K562 (cell line): ENCODE data around the gene PTPN14. TPM values are rescaled to one million over a fixed set of nuclear protein-coding genes. Genes with fewer than 3 reads are reported as not detected.

Experiments used
- CEBPZ ChIP-seq: fragments of 150-350 bp; IDR thresholded peaks from 2 replicates; pipeline ENCODE4 v1.6.1; 2014; ENCODE audit warnings: low read depth, mild to moderate bottlenecking, low read length, borderline replicate concordance
- KAT8 ChIP-seq: fragments of 450-650 bp; IDR thresholded peaks from 2 replicates; pipeline ENCODE4 v1.6.1; 2016; ENCODE audit warnings: low read depth, mild to moderate bottlenecking
- KDM1A ChIP-seq, 2 experiments: fragments of 450-650 bp; IDR thresholded peaks; 2 replicates each; pipeline ENCODE4 v1.6.1; 2016; ENCODE audit warnings: mild to moderate bottlenecking in 2 of 2
- KLF16 ChIP-seq: IDR thresholded peaks from 2 replicates; pipeline ENCODE4 v1.6.1; 2016; ENCODE audit warnings: antibody characterized with exemption
- MCM7 ChIP-seq, 2 experiments: fragments of 450-650 bp; IDR thresholded peaks; 2 replicates each; pipeline ENCODE4 v1.6.1; 2016 to 2018
- NR2C1 ChIP-seq, 2 experiments: fragments of 450-650 bp; IDR thresholded peaks; 2 replicates each; pipeline ENCODE4 v1.6.1; 2017; ENCODE audit warnings: mild to moderate bottlenecking in 2 of 2, antibody characterized with exemption in 1 of 2, inconsistent platforms in 1 of 2, missing compliant biosample characterization in 1 of 2, missing genetic modification characterization in 1 of 2
- PKNOX1 ChIP-seq: fragments of 450-650 bp; IDR thresholded peaks from 2 replicates; pipeline ENCODE4 v1.6.1; 2016
- TAL1 ChIP-seq: fragments of 450-650 bp; IDR thresholded peaks from 2 replicates; pipeline ENCODE4 v1.6.1; 2016; ENCODE audit warnings: mild to moderate bottlenecking
- TRIM25 ChIP-seq: fragments of 450-650 bp; IDR thresholded peaks from 2 replicates; pipeline ENCODE4 v1.7.0; 2016; ENCODE audit warnings: borderline replicate concordance
- TSC22D4 ChIP-seq: fragments of 450-650 bp; IDR thresholded peaks from 2 replicates; pipeline ENCODE4 v1.6.1; 2016; ENCODE audit warnings: missing genetic modification characterization, missing biosample characterization, control low read depth
- ZBTB1 ChIP-seq: sonication (generic); formaldehyde crosslinking; IDR thresholded peaks from 2 replicates; pipeline ENCODE4 v1.8.1; 2023; ENCODE audit warnings: missing genetic modification reagents, low read depth, mild to moderate bottlenecking, borderline replicate concordance
- ZBTB9 ChIP-seq: fragments of 450-650 bp; formaldehyde crosslinking; IDR thresholded peaks from 2 replicates; pipeline ENCODE4 v1.4.0; 2020; ENCODE audit warnings: mild to moderate bottlenecking, moderate library complexity
- ZHX1 ChIP-seq: fragments of 150-350 bp; conservative IDR thresholded peaks from 2 replicates; pipeline ENCODE4 v1.6.1; 2014; ENCODE audit warnings: low read length
- ZNF165 ChIP-seq: fragments of 250-450 bp; sonication (Bioruptor Pico); IDR thresholded peaks from 2 replicates; pipeline ENCODE4 v1.4.0; 2020; ENCODE audit warnings: borderline replicate concordance
- ZNF253 ChIP-seq: fragments of 250-450 bp; sonication (Bioruptor Pico); conservative IDR thresholded peaks from 2 replicates; pipeline ENCODE4 v1.6.1; 2021; ENCODE audit warnings: mild to moderate bottlenecking
- ZNF511 ChIP-seq: sonication (generic); formaldehyde crosslinking; IDR thresholded peaks from 2 replicates; pipeline ENCODE4 v1.8.0; 2022; ENCODE audit warnings: mild to moderate bottlenecking, missing genetic modification reagents
- ZNF57 ChIP-seq: fragments of 450-650 bp; formaldehyde crosslinking; IDR thresholded peaks from 2 replicates; pipeline ENCODE4 v1.4.0; 2020; ENCODE audit warnings: mild to moderate bottlenecking, moderate library complexity
- polyA plus RNA-seq, 8 experiments: library from polyadenylated mRNA; depleted of rRNA in 4 of 8; stranded (reverse) in 5 of 8; unstranded in 3 of 8; fragments of >200 nt; fragmentation: Nextera tagmentation in 2 of 8; fragmentation: Illumina TruSeq in 1 of 8; extraction: Ambion mirVana in 2 of 8; extraction: Trizol in 1 of 8; gene quantifications; 2 replicates each; pipeline versions ENCODE4 v1.2.1 to v1.2.3, GENCODE V29; 2011 to 2014; ENCODE audit warnings: inconsistent platforms in 1 of 8, missing spikeins in 1 of 8
- total RNA-seq, 7 experiments: library from RNA; depleted of rRNA in 6 of 7; stranded (reverse); fragments of >200 nt in 6 of 7; fragmentation: Illumina TruSeq in 2 of 7; extraction: Trizol in 2 of 7; gene quantifications; 2 replicates each; pipeline versions ENCODE4 v1.2.1 to v1.2.3, GENCODE V29; 2011 to 2021; ENCODE audit warnings: low replicate concordance in 1 of 7

PTPN14 gene
- total and polyA plus RNA-seq, 9 of the 15 experiments (the other 6 are each of a cell fraction or from before 2014, with no cell fraction given) = 0.01 to 0.29 (median 0.04) TPM; not detected in 6

GRCh38 chr1:214326406-214326805 lies 225.0 kb downstream of the PTPN14 start (continued):
- TF ChIP-seq TAL1 (peak; percentile 47), PKNOX1 (no peak), TSC22D4 (tag) (no peak), ZNF511 (CRISPR knock-in tag) (no peak), KDM1A (IDR thresholded peaks at IDR 0.05) (peak; percentile 53 to 67; a peak in 3 of 4 replicates), MCM7 (IDR thresholded peaks at IDR 0.05) (no peak), ZNF57 (no peak), ZNF165 (CRISPR knock-in tag) (no peak), NR2C1 (IDR thresholded peaks at IDR 0.05) (no peak), NR2C1 (tag; IDR thresholded peaks at IDR 0.05) (no peak), ZBTB1 (CRISPR knock-in tag) (no peak), ZHX1 (no peak), KAT8 (no peak), KLF16 (peak; percentile 64; the same call in 1 of the 2 replicates), TRIM25 (no peak), CEBPZ (no peak), ZNF253 (CRISPR knock-in tag) (no peak), ZBTB9 (CRISPR knock-in tag) (no peak)
